Loucy (cell line): ENCODE results near the gene PLAC1.

Source experiments
- H2AFZ ChIP-seq: fragments of 200-600 bp; sonication (generic); 2 replicates; pipeline ENCODE4 v1.6.0; 2016; ENCODE audit warnings: antibody characterized with exemption, mild to moderate bottlenecking, low read length, moderate library complexity
- H3F3A ChIP-seq: fragments of 200-600 bp; 2 replicates; pipeline ENCODE4 v1.6.0; 2016; ENCODE audit warnings: antibody characterized with exemption, low read depth, mild to moderate bottlenecking
- H3K27me3 ChIP-seq: fragments of 200-600 bp; sonication (generic); 2 replicates; pipeline ENCODE4 v1.6.1; 2014; ENCODE audit warnings: low read length, mild to moderate bottlenecking; ENCODE audit not compliant: insufficient read depth, poor library complexity, severe bottlenecking
- H3K36me3 ChIP-seq: fragments of 200-600 bp; sonication (generic); 2 replicates; pipeline ENCODE4 v1.6.1; 2016; ENCODE audit warnings: low read length; ENCODE audit not compliant: insufficient read depth
- H3K4me1 ChIP-seq: fragments of 200-600 bp; sonication (generic); 2 replicates; pipeline ENCODE4 v1.5.1; 2014; ENCODE audit warnings: low read length, mild to moderate bottlenecking; ENCODE audit not compliant: insufficient read depth, poor library complexity, severe bottlenecking
- H3K4me2 ChIP-seq: fragments of 200-600 bp; sonication (generic); 2 replicates; pipeline ENCODE4 v1.6.0; 2014; ENCODE audit warnings: antibody characterized with exemption, low read length, low read depth, mild to moderate bottlenecking; ENCODE audit not compliant: poor library complexity, severe bottlenecking
- H3K4me3 ChIP-seq: fragments of 200-600 bp; sonication (generic); 2 replicates; pipeline ENCODE4 v1.5.1; 2014; ENCODE audit warnings: low read length, mild to moderate bottlenecking, mixed read lengths; ENCODE audit not compliant: poor library complexity, severe bottlenecking
- H3K79me2 ChIP-seq: fragments of 200-600 bp; sonication (generic); 2 replicates; pipeline ENCODE4 v1.6.1; 2014; ENCODE audit warnings: low read length; ENCODE audit not compliant: insufficient read depth
- H3K9ac ChIP-seq: fragments of 200-600 bp; sonication (generic); 2 replicates; pipeline ENCODE4 v1.6.0; 2014; ENCODE audit warnings: mild to moderate bottlenecking, low read depth, low read length, moderate library complexity; ENCODE audit not compliant: poor library complexity, severe bottlenecking
- H3K9me2 ChIP-seq: fragments of 200-600 bp; sonication (generic); replicated peaks from 2 replicates; pipeline ENCODE4 v1.6.1; 2016; ENCODE audit warnings: low read depth, low read length, mixed read lengths
- H3K9me3 ChIP-seq: fragments of 200-600 bp; sonication (generic); 2 replicates; pipeline ENCODE4 v1.6.1; 2014; ENCODE audit warnings: mild to moderate bottlenecking, antibody characterized with exemption, low read length, low read depth; ENCODE audit not compliant: insufficient read depth
- H4K20me1 ChIP-seq: fragments of 200-600 bp; sonication (generic); 2 replicates; pipeline ENCODE4 v1.6.0; 2014; ENCODE audit warnings: antibody characterized with exemption, low read length, mild to moderate bottlenecking; ENCODE audit not compliant: insufficient read depth, poor library complexity, severe bottlenecking
- EZH2phosphoT487 ChIP-seq: fragments of 200-600 bp; IDR thresholded peaks from 2 replicates; pipeline ENCODE4 v1.6.1; 2018; ENCODE audit warnings: antibody characterized with exemption, mild to moderate bottlenecking, moderate library complexity, borderline replicate concordance
- TF ChIP-seq, protein P1 (sequence below): fragments of 200-600 bp; sonication (generic); conservative IDR thresholded peaks from 2 replicates; pipeline ENCODE4 v1.5.1; 2014; ENCODE audit warnings: mild to moderate bottlenecking, antibody characterized with exemption, low read length

Gene PLAC1

DNA sequence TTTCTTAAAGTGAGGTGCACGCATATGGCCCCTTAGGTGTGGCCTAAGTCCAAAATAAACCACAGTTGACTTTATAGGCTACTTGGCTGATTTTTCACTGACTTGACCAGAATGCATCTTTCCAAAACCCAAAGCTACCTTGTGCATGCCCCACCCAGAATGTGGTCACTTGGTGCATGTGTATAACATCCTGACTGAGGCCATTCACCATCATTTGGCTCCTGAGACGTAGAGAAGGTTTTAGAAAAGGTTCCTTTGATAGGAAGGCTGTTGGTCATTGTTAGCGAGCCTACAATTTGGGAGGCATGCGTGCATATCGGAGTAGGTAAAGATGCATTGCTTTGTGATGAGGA is 84.6 kb downstream of the PLAC1 start:
- Histone ChIP-seq H4K20me1 (no peaks in the 10 kb centered on the region), H3K9me3 (no peaks in the 10 kb centered on the region), H3K4me3 (no peak overlapping the region), H3K27me3 (no peaks in the 10 kb centered on the region), H3K4me1 (peaks cover 7% of the 10 kb centered on the region), H3K4me2 (no peak overlapping the region), H3K79me2 (no peaks in the 10 kb centered on the region), H3K9me2 (no peaks in the 10 kb centered on the region), H2AFZ (no peak overlapping the region), H3K36me3 (no peaks in the 10 kb centered on the region), H3F3A (no peaks in the 10 kb centered on the region), H3K9ac (no peak overlapping the region)
- TF ChIP-seq, protein P1, sequence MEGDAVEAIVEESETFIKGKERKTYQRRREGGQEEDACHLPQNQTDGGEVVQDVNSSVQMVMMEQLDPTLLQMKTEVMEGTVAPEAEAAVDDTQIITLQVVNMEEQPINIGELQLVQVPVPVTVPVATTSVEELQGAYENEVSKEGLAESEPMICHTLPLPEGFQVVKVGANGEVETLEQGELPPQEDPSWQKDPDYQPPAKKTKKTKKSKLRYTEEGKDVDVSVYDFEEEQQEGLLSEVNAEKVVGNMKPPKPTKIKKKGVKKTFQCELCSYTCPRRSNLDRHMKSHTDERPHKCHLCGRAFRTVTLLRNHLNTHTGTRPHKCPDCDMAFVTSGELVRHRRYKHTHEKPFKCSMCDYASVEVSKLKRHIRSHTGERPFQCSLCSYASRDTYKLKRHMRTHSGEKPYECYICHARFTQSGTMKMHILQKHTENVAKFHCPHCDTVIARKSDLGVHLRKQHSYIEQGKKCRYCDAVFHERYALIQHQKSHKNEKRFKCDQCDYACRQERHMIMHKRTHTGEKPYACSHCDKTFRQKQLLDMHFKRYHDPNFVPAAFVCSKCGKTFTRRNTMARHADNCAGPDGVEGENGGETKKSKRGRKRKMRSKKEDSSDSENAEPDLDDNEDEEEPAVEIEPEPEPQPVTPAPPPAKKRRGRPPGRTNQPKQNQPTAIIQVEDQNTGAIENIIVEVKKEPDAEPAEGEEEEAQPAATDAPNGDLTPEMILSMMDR, result no peak
- no peak for TF ChIP-seq EZH2phosphoT487

DNA sequence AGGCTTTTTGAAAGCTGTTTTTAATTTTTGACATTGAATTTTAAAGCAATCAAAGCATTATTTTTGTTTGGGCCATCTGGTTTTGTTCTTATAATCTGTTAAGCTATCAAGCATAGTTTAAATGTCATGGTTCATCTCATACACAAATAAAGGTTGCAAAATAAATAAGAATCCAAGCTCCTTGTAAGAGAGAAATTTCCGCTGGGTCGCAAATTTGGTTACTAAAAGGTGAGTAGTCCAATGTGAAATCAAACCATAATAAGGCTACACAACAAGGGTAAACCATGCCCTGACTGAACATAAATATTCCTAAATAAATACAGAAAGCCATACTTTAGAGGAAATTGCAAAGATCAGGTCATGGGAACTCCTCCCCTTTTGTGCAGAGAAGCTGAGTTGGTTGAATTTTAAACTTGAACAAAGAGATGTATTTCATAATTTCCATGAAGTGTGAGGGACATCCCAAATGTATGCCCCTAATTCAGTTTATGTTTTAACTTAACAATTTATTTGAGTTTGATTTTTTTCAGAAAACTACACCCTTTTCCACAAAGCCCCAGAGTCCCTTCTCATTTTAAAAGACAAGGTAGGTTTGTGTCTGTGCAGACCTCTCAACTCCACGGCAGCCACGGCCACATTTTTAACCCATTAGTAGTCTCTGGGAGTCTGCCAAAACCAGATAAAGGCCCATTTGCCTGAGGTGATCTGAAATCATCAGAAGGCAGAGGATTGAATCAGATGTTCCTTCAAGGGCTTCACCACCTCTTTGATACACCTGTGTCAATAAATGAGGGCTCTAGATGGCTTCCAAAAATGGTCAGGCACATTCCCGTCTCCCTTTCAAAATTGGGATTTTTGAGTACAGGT is 85.2 kb downstream of the PLAC1 start:
- Histone ChIP-seq H3K9me2 (no peaks in the 10 kb centered on the region), H3K4me2 (no peak overlapping the region), H3K4me1 (peaks cover 7% of the 10 kb centered on the region), H3K9ac (no peak overlapping the region), H3F3A (no peaks in the 10 kb centered on the region), H3K9me3 (no peaks in the 10 kb centered on the region), H3K4me3 (no peak overlapping the region), H3K36me3 (no peaks in the 10 kb centered on the region), H4K20me1 (no peaks in the 10 kb centered on the region), H2AFZ (no peak overlapping the region), H3K79me2 (no peaks in the 10 kb centered on the region), H3K27me3 (no peaks in the 10 kb centered on the region)
- TF ChIP-seq EZH2phosphoT487, result no peak

DNA sequence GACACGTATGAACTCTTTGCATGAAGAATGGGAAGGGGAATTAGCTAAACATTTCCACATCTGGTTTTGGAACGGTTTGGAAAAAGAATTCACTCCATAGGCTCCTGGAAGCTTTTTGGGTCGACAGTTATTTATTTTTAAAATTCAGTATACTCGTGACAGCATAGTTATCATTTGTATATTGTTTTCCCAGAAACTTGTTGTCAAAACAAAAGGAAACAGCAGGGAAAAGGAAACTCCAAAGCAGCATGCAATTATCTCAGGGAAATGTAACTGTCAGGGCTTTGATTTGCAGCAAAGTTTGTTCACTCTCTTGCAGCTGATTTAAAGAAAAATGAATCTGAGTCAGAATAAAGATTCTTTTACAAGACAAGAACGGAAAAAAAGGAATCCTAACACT is 86.5 kb downstream of the PLAC1 start:
- H3K9me3 ChIP-seq, result no peaks in the 10 kb centered on the region
- H2AFZ ChIP-seq, result 0 out of 2 replicates have a peak overlapping the region, but pooled peaks have one; percentile 36
- no peak overlapping the region for H3K4me2 ChIP-seq
- H3K9me2 ChIP-seq, result no peaks in the 10 kb centered on the region
- H3K4me1 ChIP-seq, result peaks cover 9% of the 10 kb centered on the region
- no peaks in the 10 kb centered on the region for H3F3A ChIP-seq
- H4K20me1 ChIP-seq, result no peaks in the 10 kb centered on the region
- no peaks in the 10 kb centered on the region for H3K79me2 ChIP-seq
- no peaks in the 10 kb centered on the region for H3K36me3 ChIP-seq
- H3K4me3 ChIP-seq, result no peak overlapping the region
- H3K9ac ChIP-seq, result no peak overlapping the region
- H3K27me3 ChIP-seq, result no peaks in the 10 kb centered on the region
- TF ChIP-seq EZH2phosphoT487, result no peak
- TF ChIP-seq, protein P1, result no peak

DNA sequence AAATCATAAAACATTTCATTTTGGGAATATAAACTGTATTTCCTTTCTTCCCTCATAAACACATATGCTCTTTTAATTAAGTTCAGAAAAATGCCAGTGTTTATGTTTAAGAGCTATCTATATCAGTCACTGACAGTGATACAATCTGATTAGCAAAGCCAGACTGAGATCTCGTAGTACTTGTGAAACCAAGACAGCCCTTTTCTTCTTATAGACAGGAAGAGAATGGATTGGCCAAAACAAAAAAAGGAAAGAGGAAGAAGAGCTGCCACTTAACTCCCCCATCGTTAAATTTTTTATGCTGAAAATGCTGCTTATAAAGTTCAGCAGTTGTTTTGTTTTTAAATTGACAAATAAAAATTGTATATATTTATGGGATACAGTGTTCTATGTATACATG is 87.4 kb downstream of the PLAC1 start:
- Histone ChIP-seq H3K4me1 (peaks cover 16% of the 10 kb centered on the region), H3K4me2 (peak overlapping the region; percentile 37), H3K9me2 (no peaks in the 10 kb centered on the region)

More for the DNA sequence above, 87.4 kb downstream of the PLAC1 start:
- H3K4me3 ChIP-seq, result no peak overlapping the region
- no peaks in the 10 kb centered on the region for H3K79me2 ChIP-seq
- no peaks in the 10 kb centered on the region for H3K9me3 ChIP-seq
- peak overlapping the region; percentile 43; the same call in 1 of the 2 replicates for H2AFZ ChIP-seq
- H4K20me1 ChIP-seq, result no peaks in the 10 kb centered on the region
- H3K36me3 ChIP-seq, result no peaks in the 10 kb centered on the region
- TF ChIP-seq, protein P1, result no peak
- no peak for TF ChIP-seq EZH2phosphoT487
- no peaks in the 10 kb centered on the region for H3F3A ChIP-seq
- no peak overlapping the region for H3K9ac ChIP-seq
- no peaks in the 10 kb centered on the region for H3K27me3 ChIP-seq
